Fibroblast of the aortic adventitia (primary cell): ENCODE data around the gene RBBP8NL. TPM values are rescaled to one million over a fixed set of nuclear protein-coding genes. Genes with fewer than 3 reads are reported as not detected.

Experiments used
- DNase-seq: peaks from one replicate; pipeline ENCODE4 v3.0.0-alpha.2; 2010; ENCODE audit warnings: low read depth
- H3K4me3 ChIP-seq: 2 replicates; pipeline ENCODE4 v1.5.1; 2011; ENCODE audit warnings: low read depth, mild to moderate bottlenecking, control low read depth, low read length, moderate library complexity
- total RNA-seq: library from RNA; depleted of rRNA; stranded (reverse); fragments of >200 nt; gene quantifications from 2 replicates; pipeline ENCODE4 v1.2.3, GENCODE V29; 2012; ENCODE audit warnings: low replicate concordance
- TF ChIP-seq, protein P1 (sequence below): IDR thresholded peaks from 2 replicates; pipeline ENCODE4 v1.5.1; 2011; ENCODE audit warnings: mild to moderate bottlenecking, low read length, control low read depth, inconsistent platforms; ENCODE audit not compliant: insufficient read depth

RBBP8NL gene
- total RNA-seq, 1 donor: not detected

- DNase-seq: no peak
- H3K4me3 ChIP-seq: peak overlapping the region; percentile 75
- TF ChIP-seq, protein P1, sequence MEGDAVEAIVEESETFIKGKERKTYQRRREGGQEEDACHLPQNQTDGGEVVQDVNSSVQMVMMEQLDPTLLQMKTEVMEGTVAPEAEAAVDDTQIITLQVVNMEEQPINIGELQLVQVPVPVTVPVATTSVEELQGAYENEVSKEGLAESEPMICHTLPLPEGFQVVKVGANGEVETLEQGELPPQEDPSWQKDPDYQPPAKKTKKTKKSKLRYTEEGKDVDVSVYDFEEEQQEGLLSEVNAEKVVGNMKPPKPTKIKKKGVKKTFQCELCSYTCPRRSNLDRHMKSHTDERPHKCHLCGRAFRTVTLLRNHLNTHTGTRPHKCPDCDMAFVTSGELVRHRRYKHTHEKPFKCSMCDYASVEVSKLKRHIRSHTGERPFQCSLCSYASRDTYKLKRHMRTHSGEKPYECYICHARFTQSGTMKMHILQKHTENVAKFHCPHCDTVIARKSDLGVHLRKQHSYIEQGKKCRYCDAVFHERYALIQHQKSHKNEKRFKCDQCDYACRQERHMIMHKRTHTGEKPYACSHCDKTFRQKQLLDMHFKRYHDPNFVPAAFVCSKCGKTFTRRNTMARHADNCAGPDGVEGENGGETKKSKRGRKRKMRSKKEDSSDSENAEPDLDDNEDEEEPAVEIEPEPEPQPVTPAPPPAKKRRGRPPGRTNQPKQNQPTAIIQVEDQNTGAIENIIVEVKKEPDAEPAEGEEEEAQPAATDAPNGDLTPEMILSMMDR: no peak
Measured at GRCh38 chr20:62406635-62407176, 20.6 kb downstream of the RBBP8NL start.

GRCh38 chr20:62405981-62406513 lies 21.3 kb downstream of the RBBP8NL start:
- peak overlapping the region; percentile 75 for H3K4me3 ChIP-seq
- DNase-seq: no peak
- TF ChIP-seq, protein P1: no peak

- TF ChIP-seq, protein P1: peak; percentile 47
- no peak overlapping the region for H3K4me3 ChIP-seq
- peak; percentile 46 for DNase-seq
Measured at GRCh38 chr20:62405108-62405980, 22.0 kb downstream of the RBBP8NL start.

GRCh38 chr20:62404761-62405107 lies 22.6 kb downstream of the RBBP8NL start:
- no peak for DNase-seq
- H3K4me3 ChIP-seq: no peak overlapping the region
- TF ChIP-seq, protein P1: no peak

- TF ChIP-seq, protein P1: no peak
Measured at GRCh38 chr20:62404112-62404665, 23.1 kb downstream of the RBBP8NL start.

GRCh38 chr20:62403331-62403730 lies 24.0 kb downstream of the RBBP8NL start:
- DNase-seq: no peak
- no peak overlapping the region for H3K4me3 ChIP-seq
- TF ChIP-seq, protein P1: no peak

More at GRCh38 chr20:62404112-62404665, 23.1 kb downstream of the RBBP8NL start:
- no peak overlapping the region for H3K4me3 ChIP-seq
- no peak for DNase-seq
